ENCODE data around the gene MMS22L.

Gene MMS22L

DNA sequence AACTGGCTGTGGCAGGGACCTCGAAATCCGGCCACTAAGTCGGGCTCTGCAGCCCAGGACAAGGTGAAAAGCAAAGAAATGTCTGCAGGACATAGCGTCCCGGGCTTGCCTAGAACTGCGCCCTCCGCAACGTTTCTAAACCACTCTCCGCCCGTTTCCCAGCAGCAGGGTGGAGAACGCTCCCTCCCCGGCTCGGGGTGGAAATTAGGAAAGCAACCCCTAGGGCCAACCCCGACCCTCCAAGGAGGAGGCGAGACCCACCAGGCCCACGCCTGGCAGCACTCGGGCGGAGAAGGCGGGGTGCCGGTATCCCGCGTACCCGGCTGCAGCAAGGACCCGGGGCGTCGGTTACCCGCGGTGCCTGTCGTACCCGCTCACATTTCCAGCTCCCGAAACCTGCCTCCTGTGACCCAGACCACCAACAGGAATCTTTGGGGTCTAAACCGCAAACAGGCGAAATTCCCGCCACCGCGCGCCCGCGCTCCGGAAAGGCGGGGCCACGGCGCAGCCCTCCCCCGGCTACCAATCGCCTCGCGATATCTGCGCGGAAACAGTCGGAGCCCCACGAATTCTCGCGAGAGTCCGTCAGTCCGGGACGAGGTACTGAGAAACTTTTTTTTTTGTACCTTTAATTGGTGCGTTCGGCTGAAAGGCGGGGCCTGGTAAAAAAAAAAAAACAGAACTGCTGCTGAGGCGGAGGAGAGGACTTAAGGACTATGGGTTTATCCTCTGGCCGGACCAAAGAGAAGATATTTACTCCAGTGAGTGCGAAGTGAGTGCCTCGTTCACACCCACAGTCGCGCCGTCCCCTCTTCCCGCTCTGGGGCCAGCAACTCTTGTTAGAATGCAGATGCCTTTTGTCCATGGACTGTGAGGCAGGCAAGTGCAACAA, at the start of gene MMS22L:
TSS of gene MMS22L (minus strand) at position 491 of the 892 bp plus-strand sequence. CDS start 739 bp downstream, outside the sequence.
- DNase-seq (ENCODE audit: low read depth): peak; percentile 96
- TF ChIP-seq, protein P1, sequence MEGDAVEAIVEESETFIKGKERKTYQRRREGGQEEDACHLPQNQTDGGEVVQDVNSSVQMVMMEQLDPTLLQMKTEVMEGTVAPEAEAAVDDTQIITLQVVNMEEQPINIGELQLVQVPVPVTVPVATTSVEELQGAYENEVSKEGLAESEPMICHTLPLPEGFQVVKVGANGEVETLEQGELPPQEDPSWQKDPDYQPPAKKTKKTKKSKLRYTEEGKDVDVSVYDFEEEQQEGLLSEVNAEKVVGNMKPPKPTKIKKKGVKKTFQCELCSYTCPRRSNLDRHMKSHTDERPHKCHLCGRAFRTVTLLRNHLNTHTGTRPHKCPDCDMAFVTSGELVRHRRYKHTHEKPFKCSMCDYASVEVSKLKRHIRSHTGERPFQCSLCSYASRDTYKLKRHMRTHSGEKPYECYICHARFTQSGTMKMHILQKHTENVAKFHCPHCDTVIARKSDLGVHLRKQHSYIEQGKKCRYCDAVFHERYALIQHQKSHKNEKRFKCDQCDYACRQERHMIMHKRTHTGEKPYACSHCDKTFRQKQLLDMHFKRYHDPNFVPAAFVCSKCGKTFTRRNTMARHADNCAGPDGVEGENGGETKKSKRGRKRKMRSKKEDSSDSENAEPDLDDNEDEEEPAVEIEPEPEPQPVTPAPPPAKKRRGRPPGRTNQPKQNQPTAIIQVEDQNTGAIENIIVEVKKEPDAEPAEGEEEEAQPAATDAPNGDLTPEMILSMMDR (conservative IDR thresholded peaks at IDR 0.05; ENCODE audit: low read depth, low read length): no peak
- peak within 1 kb of the TSS; percentile 96 for H3K4me3 ChIP-seq (ENCODE audit: low read depth, low read length)

DNA sequence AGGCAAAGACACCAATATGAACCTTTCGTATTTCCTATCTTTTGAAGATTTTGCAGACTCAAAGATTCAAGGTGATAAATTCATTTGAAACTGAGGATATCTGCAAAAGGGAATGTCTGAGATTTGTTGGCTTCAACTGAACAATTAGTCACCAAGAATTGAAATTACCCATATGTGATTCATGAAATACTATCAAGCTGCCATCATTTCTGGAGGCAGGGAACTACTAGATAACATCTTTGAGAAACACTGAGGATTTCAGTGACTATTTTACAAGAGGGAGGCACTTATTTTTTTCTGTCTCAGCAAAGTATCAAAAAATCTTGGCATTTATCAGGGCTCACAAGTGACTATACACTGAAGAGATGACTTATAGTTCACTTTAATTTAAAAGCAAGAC, 39.8 kb upstream of the MMS22L start:
- TF ChIP-seq, protein P1 (conservative IDR thresholded peaks at IDR 0.05; ENCODE audit: low read depth, low read length): no peak
- H3K4me3 ChIP-seq (ENCODE audit: low read depth, low read length): no peak overlapping the region
- no peak for DNase-seq (ENCODE audit: low read depth)

DNA sequence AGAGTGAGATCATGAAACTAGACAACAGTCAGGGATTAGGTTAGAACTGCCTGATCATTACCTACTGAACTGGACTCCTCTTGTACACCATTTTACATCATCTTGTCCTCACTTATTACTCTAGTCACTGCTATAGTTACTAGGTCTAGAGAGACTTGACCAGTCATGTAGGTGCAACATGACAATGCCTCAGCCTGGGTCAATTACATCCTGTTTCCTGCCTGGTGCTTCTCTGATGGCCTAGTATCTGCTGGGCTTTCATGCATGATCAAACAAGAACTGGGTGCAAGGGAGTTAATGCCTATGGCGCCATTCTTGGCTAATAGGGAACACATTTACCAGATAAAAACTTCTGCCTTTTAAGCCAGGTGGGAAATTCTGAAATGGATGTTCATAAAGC, 39.2 kb upstream of the MMS22L start:
- H3K4me3 ChIP-seq (ENCODE audit: low read depth, low read length): no peak overlapping the region
- TF ChIP-seq, protein P1 (conservative IDR thresholded peaks at IDR 0.05; ENCODE audit: low read depth, low read length): no peak
- DNase-seq (ENCODE audit: low read depth): no peak

- DNase-seq (ENCODE audit: low read depth): no peak
- TF ChIP-seq, protein P1 (conservative IDR thresholded peaks at IDR 0.05; ENCODE audit: low read depth, low read length): no peak
- H3K4me3 ChIP-seq (ENCODE audit: low read depth, low read length): no peak overlapping the region
Observed at GRCh38 chr6:97316978-97317377, 34.0 kb upstream of the MMS22L start.

- TF ChIP-seq, protein P1 (conservative IDR thresholded peaks at IDR 0.05; ENCODE audit: low read depth, low read length): no peak
- DNase-seq (ENCODE audit: low read depth): no peak
Observed at GRCh38 chr6:97312241-97312640, 29.2 kb upstream of the MMS22L start.

DNA sequence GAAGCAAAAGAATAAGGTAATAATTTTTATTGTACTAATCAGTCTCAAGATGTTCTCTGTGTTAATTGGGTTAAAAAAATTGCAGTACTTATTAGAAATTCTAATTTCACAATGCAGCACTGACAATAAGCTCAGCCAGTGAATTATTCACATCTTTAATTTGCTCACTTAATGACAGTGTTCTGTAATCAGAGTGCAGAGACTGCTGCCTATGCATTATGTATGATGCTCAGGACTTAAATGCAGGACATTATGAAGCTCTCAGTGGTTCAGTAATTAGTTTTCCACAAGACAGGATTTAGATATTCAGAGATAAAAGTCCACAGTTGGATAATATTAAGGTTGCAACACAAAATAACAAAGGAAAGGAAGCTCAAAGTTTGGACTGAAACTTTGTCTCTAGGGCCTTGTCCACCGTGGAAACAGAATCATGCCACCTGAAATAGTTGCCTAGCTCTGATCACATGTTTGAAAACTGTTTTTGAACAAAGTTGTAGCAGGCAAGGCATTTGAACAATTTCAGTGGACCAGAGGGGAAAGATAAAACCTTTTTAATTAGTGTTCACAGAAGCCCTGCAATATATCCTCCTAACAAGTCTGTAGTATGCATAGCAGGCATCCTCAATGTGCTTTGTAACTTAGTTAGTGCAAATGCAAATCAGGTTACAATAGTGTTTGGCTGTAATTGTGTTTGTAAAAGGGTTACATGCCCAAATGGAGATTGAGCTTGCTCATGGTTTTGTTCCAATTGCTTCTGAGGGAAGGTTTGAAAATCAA, 23.7 kb upstream of the MMS22L start:
- DNase-seq (ENCODE audit: low read depth): no peak
- H3K4me3 ChIP-seq (ENCODE audit: low read depth, low read length): no peak overlapping the region
- TF ChIP-seq, protein P1 (conservative IDR thresholded peaks at IDR 0.05; ENCODE audit: low read depth, low read length): no peak

More at GRCh38 chr6:97312241-97312640, 29.2 kb upstream of the MMS22L start:
- H3K4me3 ChIP-seq (ENCODE audit: low read depth, low read length): no peak overlapping the region
